HG03095 (cell line): Measurements from ENCODE around the gene DNTTIP2.
"Not testable (repeated sequence)": the region's sequence is repeated elsewhere in the genome, so short reads cannot be mapped to it uniquely, and the experiment has no call there.

Experiments used
- ATAC-seq: cut with Tn5 transposase; IDR thresholded peaks from one replicate; pipeline ENCODE4 v1.9.1; 2021; ENCODE audit warnings: moderate library complexity; ENCODE audit not compliant: unreplicated experiment

The DNTTIP2 gene

DNA sequence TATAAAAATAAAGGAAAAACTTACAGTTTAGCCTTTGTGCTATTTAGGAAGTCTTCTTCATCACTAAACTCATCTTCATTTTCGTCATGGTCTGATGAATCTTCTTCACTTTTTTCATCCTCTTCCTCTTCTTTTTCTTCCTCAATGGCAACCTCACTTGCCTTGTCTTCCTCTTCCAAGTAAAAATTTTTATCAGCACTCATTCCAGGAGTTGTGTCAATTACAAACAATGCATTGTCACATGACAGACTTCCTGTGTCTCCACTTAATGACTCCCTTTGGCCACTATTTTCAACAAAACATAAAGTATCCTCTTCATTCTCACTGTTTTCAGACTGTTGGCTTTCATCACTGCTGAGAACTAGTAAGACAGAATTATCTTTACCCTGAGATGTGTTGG is 2.8 kb downstream of the DNTTIP2 start:
- no peak for ATAC-seq

DNA sequence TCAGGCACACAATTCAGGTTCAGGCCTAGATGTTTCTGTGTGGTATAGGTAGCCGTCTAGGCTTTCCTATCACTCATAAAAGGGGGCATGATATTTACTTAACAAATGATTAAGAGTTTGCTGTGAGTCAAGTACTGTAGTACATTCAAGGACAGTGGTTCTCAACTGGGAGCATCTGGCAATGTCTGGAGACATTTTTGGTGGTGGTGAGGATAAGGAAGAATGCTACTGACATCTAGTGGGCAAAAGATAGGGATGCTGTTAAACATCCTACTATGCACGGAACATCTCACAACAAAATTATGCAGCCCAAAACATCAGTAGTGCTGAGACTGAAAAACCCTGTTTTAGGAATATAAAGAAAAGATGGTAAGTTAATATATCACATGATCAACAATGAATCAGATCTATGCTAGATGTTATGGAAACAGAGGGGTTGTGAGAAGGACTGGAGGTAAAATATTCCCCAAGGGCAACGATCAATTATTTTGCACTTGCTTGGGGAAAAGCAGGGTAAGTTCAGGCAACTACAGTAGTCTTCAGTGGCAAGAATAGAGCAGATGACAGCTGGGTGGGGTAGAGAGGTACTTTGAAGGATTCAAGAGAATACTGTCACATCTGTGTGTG is 4.9 kb downstream of the DNTTIP2 start:
- ATAC-seq, result no peak

- ATAC-seq, result no peak
Observed at GRCh38 chr1:93871366-93871765, 7.6 kb downstream of the DNTTIP2 start.

DNA sequence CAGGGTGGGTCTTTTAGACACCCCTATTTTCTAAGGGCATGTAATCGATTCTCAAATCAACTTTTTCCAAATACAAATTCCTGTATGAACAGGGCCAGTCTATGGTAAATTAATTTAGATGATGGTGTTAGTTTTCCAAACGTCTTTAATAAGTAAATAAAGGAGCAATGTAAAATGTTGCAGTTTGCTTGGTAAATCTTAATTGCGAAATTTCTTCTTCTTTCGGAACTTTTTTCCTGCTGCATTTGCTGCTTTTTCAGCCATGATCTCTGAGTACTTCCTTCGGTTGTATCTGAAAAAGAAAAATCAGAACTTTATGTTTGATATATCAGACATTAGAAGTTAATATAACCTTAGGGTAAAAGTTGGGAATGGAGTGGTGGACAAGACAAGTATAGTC is 9.4 kb downstream of the DNTTIP2 start:
- no peak for ATAC-seq

DNA sequence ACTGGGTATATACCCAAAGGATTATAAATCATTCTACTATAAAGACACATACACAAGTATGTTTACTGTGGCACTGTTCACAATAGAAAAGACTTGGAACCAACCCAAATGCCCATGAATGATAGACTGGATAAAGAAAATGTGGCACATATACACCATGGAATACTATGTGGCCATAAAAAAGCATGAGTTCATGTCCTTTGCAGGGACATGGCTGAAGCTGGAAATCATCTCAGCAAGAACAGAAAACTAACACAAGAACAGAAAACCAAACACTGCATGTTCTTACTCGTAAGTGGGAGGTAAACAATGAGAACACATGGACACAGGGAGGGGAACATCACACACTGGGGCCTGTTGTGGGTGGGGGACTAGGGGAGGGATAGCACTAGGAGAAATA is 10.5 kb downstream of the DNTTIP2 start:
- not testable (repeated sequence) for ATAC-seq

DNA sequence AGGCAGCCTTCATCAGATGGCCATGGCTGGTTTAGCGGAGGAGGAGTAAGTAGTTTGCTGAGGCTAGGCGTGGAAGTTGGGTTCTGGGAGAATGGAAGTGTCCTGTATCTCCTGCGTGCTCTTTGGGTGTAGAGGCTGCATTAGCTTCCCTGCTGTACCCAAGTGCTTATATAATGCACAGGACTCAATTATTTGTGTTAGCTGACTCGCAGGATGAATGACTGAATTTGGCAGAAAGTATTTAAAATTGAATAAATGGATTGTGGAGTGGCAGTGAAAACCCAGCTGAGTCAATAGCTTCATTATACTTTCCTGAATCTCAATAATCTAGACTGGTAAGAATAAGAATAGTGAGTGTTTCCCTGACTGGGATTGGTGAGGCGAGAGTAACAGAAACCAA is 13.8 kb downstream of the DNTTIP2 start:
- ATAC-seq, result no peak

DNA sequence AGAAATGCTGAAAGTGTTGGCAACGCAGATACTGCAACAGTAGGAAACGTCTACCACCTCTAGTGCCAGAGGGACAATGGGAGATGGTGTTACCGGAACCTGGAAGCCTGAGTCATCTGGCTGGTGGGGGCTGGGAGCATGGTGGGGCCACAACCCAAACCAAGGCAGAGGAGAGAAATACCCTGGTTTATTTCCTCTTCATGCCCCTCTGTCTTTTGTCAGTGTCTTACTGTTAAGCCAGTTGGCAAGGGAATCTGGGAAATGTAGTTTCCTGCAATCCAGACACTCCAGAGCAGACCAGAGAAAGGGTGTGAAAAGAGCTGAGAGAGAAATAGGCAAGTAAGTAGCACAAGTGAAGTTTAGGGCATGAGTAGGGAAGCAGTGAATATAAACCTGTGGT is 14.8 kb downstream of the DNTTIP2 start:
- no peak for ATAC-seq

DNA sequence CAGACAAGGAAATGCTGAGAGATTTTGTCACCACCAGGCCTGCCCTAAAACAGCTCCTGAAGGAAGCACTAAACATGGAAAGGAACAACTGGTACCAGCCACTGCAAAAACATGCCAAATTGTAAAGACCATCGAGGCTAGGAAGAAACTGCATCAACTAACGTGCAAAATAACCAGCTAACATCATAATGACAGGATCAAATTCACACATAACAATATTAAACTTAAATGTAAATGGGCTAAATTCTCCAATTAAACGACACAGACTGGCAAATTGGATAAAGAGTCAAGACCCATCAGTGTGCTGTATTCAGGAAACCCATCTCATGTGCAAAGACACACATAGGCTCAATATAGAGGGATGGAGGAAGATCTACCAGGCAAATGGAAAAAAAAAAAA is 21.4 kb downstream of the DNTTIP2 start:
- ATAC-seq, result not testable (repeated sequence)

DNA sequence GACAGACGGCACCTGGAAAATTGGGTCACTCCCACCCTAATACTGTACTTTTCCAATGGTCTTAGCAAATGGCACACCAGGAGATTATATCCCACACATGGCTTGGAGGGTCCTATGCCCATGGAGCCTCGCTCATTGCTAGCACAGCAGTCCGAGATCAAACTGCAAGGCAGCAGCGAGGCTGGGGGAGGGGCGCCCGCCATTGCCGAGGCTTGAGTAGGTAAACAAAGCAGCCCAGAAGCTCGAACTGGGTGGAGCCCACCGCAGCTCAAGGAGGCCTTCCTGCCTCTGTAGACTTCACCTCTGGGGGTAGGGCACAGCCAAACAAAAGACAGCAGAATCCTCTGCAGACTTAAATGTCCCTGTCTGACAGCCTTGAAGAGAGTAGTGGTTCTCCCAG is 23.0 kb downstream of the DNTTIP2 start:
- ATAC-seq, result not testable (repeated sequence)

DNA sequence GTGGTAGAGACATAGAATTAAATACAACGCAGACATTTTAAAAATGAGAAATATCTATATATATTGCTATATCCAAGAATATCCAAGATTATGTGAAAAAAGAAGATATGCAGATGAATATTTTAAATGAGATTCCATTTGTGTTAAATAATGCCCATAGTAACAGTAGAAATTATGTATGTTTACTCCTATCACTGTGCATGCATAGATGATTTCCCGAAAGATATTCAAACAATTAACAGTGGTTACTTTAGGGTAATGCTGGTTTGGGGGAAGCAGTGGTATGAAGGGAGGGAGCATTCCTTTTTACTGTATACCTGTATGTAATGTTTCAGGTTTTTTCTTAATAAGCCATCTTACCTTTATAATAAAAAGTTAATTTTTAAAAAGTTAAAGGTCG is 25.1 kb downstream of the DNTTIP2 start:
- ATAC-seq, result no peak

GRCh38 chr1:93851878-93852277 is 27.1 kb downstream of the DNTTIP2 start:
- ATAC-seq, result no peak

GRCh38 chr1:93851327-93851712 is 27.7 kb downstream of the DNTTIP2 start:
- ATAC-seq, result no peak

- not testable (repeated sequence) for ATAC-seq
Observed at GRCh38 chr1:93850687-93851326, 28.2 kb downstream of the DNTTIP2 start.

DNA sequence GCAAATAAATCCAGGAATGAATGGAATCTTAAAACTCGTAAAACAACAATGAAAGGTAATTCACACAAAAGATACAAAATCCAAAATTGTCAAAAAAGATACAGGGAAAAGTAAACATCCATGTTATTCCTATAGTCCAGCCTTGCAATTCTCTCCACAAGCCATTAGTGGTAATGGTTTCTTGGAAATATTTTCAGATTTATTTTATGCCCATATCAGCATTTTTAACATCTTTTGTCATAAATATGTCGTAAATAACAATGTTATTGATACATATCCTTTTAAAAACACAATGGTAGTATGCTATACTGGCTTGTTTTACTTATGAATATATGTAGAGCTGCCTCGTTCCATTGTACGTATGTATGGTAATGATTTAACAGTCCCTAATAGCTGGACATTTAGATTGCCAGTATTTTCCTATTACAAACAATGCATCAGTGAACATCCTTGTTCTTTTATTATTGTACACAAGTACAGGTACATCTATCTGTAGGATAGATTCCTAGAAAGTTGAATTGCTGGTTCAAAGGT is 30.6 kb downstream of the DNTTIP2 start:
- no peak for ATAC-seq

DNA sequence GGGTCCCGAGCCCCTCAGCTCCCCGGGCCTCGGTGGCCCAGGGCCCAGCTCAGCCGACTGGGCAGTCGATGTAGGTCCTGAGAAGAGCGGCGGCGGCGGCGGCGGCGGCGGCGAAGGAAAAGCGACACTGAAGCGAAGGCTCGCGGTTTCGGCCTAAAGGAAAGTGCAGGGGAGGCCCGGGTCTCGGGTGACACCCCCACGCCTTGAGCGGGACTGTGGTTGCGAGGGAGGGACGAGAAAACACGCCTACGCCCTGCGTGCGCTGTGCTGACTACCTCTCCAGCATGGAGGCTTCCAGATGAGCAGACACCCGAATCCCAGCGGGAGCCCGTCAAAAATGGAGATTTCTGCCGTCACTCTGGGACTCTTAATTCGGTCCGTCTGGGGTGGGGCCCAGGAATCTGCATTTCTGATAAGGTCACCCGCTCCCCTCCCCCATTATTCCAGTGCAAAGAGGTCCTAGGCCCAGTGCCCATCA is 31.2 kb downstream of the DNTTIP2 start:
- peak; percentile 11 for ATAC-seq

DNA sequence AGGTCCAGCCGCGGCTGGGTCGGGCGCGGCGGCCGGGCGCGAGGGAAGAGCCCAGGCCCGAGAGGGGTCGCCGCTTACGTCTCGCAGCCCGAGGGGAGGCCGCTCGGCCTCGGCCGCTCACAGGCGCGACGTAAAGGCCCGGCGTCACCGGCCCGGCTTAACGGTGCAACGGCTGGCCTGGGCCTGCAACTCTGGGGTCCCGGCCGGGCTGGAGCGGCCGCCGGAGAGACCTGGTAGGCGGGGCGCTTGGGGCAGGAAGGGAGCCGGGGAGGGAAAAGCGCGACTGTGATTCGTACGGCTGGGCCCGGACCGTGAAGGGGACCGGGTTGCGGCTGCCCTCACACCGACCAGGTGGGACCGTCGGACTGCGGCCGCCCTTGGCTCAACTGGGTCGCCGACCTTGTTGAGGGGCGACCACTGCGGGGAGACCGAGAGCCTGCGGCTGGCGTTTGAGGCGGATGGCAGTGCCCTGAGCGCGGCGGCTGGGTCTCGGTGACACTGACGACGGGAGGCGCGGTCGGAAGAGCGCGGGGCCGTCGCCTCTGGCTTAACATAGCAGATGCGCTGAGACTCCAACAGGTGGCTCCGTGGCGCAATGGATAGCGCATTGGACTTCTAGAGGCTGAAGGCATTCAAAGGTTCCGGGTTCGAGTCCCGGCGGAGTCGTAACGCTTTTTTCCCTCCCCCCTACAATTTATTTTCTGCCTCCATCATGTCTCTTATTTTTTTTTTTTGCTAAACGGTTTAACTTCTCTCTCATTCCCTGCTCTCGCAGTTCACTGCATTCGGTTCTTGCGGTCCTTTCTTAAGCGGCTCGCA is 31.8 kb downstream of the DNTTIP2 start:
- ATAC-seq, result peak; percentile 65

DNA sequence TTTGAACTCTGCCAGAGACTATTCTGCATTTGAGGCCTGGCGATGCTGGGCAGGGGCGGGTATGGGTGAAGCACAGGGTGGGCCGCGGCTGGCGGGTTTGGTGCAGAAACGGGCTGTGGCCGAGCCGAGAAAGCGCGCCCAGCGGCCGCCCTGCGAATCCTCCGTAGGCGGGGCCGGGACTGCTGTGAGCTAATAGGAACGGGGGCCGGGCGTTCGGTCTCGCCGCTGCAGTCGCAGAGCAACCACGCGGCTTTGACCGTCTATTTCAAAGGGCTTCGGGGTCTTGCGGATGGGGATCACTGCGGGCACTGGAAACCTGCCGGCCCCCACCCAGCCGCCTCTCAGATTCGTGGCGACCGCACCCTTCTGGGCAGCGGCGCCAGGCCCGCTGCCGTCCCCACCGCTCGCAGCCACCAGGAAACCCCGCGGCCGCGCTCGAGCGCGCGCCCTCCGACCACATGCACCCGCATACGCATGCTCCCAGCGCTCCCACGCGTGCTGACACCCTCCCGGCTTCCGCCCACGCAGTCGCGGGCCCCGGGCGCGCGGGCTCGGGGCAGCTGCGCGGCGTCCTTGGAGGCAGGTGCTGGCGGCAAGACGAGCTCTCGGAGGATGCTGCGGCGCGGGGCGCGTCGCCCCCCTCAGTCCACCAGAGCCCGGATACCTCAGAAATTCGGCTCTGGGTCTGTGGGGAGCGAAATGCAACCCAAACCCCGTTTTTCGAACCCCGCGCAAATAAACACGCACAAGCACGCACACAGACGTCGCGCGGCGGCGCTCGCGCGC is 32.6 kb downstream of the DNTTIP2 start:
- ATAC-seq, result peak; percentile 50

DNA sequence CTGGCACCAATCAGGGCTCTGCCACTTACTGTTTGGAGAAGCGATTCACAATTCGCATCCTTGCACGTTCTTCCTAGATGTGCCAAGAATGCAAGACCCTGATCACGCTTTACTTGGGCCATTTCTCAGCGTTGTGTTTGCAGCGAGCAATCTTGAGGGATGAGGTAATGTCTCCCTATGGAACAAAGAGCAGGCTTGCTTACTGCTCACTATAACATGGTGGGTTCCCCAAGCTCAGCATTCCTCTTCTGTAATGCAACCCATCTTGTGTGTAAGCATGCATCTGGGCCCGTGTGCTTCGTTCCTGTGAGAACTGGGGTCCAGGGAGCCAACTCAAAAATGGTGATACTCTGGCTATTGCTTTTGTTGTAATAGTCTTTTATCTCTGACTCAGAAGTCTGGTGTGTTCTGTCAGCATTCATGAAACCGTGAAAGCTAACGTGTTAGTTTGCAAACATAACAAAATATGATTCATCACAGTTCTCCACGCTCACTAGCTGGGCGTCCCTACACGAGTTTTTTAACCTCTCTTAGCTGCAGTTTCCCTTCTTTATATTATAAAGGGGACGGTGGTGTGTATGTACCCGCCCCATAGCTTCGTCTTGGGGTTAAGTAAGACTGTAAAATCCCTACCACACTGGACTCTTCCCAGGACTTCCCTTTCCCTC is 33.3 kb downstream of the DNTTIP2 start:
- peak; percentile 1 for ATAC-seq

DNA sequence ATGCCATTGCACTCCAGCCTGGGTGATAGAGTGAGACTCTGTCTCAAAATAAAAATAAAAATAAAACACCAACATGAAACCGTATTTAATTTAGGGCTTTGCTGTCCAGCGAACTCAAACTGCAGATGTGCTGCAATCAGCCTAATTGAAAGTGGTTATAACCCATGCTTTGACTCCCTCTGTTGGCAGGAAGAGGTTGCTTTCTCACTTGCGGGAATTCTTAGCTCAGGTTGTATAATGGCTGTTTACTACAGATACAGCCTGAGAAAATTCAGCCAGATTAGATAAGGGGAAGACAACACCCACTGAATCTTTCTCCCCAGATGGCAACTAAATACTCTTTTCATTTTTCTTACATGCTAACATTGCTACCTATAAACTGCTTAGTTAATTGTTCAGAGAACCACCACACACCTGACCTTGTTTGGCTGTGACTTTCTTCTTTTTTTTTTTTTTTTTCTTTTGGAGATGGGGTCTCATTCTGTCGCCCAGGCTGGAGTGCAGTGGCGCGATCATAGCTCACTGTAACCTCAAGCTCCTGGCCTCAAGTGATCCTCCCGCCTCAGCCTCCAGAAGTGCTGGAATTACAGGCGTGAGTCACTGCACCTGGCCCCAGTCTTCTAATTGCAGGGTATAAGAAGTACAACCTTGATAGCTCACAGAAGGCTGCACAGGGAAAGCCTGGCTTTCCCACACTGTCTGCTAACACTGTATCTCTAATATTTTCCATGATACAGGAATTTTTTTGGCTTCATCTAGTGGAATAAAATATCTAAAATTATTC is 34.6 kb downstream of the DNTTIP2 start:
- no peak for ATAC-seq
